Mammary epithelial cell (primary cell): ENCODE measurements around the gene ATP10D.

Source experiments
- EZH2 ChIP-seq: IDR thresholded peaks from 2 replicates; pipeline ENCODE4 v1.6.1; 2012; ENCODE audit warnings: low read length, inconsistent platforms, borderline replicate concordance
- TF ChIP-seq, protein P1 (sequence below), 2 donors: IDR thresholded peaks in 1 of 2; conservative IDR thresholded peaks in 1 of 2; 2 replicates each; pipeline ENCODE4 v1.5.1; 2011 to 2012; ENCODE audit warnings: inconsistent platforms in 2 of 2, low read length in 2 of 2, mild to moderate bottlenecking in 2 of 2, control low read depth in 1 of 2, low read depth in 1 of 2; ENCODE audit not compliant: insufficient read depth in 1 of 2; ENCODE audit errors: extremely low read depth in 1 of 2

DNA sequence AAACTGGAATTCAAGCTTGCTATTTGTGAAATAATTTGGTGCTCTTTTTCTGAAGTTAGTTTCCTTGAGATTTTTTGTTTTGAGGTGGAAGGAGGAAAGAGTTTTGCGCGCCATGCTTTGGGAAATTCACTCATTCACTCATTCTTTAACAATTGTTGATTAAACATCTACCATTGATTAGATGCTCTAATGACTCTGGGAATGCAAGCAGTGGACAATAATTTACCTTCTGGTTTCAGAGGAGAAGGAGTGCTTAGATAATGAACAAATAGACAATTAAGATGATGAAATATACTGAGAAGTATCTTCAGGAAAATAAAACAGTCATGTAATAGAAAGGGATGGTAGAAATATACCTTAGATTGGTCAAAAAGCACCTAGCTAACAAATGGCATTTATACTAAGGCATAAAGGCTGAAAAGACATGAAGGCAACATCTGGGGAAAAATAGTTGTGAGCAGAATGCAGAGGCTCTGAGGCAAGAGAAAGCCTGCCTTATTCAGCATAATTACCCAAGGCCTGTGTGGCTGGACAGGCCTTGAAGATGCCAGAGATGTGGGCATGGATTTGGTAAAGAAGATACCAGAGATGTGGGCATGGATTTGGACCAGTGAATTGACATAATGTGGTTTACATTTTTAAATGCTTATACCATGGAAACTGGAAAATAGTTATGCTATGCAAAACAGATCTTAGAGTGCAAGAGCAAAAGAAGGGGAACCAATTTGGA is 18.9 kb upstream of the ATP10D start:
- no peak for TF ChIP-seq EZH2
- TF ChIP-seq, protein P1, sequence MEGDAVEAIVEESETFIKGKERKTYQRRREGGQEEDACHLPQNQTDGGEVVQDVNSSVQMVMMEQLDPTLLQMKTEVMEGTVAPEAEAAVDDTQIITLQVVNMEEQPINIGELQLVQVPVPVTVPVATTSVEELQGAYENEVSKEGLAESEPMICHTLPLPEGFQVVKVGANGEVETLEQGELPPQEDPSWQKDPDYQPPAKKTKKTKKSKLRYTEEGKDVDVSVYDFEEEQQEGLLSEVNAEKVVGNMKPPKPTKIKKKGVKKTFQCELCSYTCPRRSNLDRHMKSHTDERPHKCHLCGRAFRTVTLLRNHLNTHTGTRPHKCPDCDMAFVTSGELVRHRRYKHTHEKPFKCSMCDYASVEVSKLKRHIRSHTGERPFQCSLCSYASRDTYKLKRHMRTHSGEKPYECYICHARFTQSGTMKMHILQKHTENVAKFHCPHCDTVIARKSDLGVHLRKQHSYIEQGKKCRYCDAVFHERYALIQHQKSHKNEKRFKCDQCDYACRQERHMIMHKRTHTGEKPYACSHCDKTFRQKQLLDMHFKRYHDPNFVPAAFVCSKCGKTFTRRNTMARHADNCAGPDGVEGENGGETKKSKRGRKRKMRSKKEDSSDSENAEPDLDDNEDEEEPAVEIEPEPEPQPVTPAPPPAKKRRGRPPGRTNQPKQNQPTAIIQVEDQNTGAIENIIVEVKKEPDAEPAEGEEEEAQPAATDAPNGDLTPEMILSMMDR (conservative IDR thresholded peaks at IDR 0.05 in 1 of 2, IDR thresholded peaks at IDR 0.05 in 1 of 2; ENCODE audit: extremely low read depth in 1 of 2, insufficient read depth in 1 of 2, low read depth in 1 of 2, low read length in 2 of 2) = no peak
